HG02678 (cell line): ENCODE measurements around the gene ZFHX3.

Experiments used
- ATAC-seq: cut with Tn5 transposase; IDR thresholded peaks from one replicate; pipeline ENCODE4 v1.9.1; 2021; ENCODE audit warnings: mild to moderate bottlenecking, moderate library complexity; ENCODE audit not compliant: unreplicated experiment

The ZFHX3 gene

GRCh38 chr16:72957303-72958277 is 90.3 kb downstream of the ZFHX3 start:
- no peak for ATAC-seq

- ATAC-seq = no peak
Observed at GRCh38 chr16:72956124-72957064, 91.5 kb downstream of the ZFHX3 start.

- no peak for ATAC-seq
Observed at GRCh38 chr16:72952811-72953271, 95.1 kb downstream of the ZFHX3 start.

GRCh38 chr16:72952404-72952803 is 95.5 kb downstream of the ZFHX3 start:
- ATAC-seq = no peak

GRCh38 chr16:72951916-72952315 is 96.0 kb downstream of the ZFHX3 start:
- no peak for ATAC-seq

GRCh38 chr16:72950669-72951068 is 97.3 kb downstream of the ZFHX3 start:
- ATAC-seq = no peak

- ATAC-seq = no peak
Observed at GRCh38 chr16:72948238-72948829, 99.6 kb downstream of the ZFHX3 start.

- ATAC-seq = no peak
Observed at GRCh38 chr16:72947379-72948237, 100.3 kb downstream of the ZFHX3 start.

GRCh38 chr16:72946474-72947194 is 101.3 kb downstream of the ZFHX3 start:
- ATAC-seq = no peak

- ATAC-seq = no peak
Observed at GRCh38 chr16:72946063-72946462, 101.9 kb downstream of the ZFHX3 start.

- no peak for ATAC-seq
Observed at GRCh38 chr16:72945611-72946010, 102.3 kb downstream of the ZFHX3 start.

- no peak for ATAC-seq
Observed at GRCh38 chr16:72944757-72945485, 103.0 kb downstream of the ZFHX3 start.

- no peak for ATAC-seq
Observed at GRCh38 chr16:72942021-72942420, 105.9 kb downstream of the ZFHX3 start.

- no peak for ATAC-seq
Observed at GRCh38 chr16:72940886-72941285, 107.0 kb downstream of the ZFHX3 start.

GRCh38 chr16:72939247-72939646 is 108.7 kb downstream of the ZFHX3 start:
- ATAC-seq = no peak

- ATAC-seq = no peak
Observed at GRCh38 chr16:72938795-72939164, 109.1 kb downstream of the ZFHX3 start.

GRCh38 chr16:72937916-72938794 is 109.8 kb downstream of the ZFHX3 start:
- no peak for ATAC-seq

GRCh38 chr16:72937360-72937759 is 110.6 kb downstream of the ZFHX3 start:
- ATAC-seq = no peak
